HG02852 (cell line): ENCODE measurements around the gene TEK.
"Not testable (repeated sequence)": the region's sequence is repeated elsewhere in the genome, so short reads cannot be mapped to it uniquely, and the experiment has no call there.

ENCODE experiments used
- ATAC-seq: cut with Tn5 transposase; IDR thresholded peaks from one replicate; pipeline ENCODE4 v1.9.1; 2021; ENCODE audit warnings: mild to moderate bottlenecking, moderate library complexity; ENCODE audit not compliant: unreplicated experiment

Gene TEK

DNA sequence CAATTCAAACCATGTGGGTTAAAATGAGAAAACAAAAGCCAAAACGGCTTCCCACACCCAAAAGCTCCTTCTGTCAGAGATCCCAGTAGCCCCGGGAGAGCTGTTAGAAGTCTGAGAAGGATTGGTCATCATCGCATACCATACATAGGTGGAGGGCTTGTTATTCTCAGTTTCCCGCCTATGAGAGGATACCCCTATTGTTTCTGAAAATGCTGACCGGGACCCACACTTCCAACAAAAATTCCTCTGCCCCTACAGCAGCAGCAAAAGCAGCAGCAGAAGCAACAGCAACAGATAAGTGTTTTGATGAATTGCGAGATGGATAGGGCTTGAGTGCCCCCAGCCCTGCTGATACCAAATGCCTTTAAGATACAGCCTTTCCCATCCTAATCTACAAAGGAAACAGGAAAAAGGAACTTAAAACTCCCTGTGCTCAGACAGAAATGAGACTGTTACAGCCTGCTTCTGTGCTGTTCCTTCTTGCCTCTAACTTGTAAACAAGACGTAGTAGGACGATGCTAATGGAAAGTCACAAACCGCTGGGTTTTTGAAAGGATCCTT lies at the start of gene TEK:
TSS of gene TEK (plus strand) at position 245 of the 561 bp plus-strand sequence. CDS start 366 bp downstream, outside the sequence.
- no peak for ATAC-seq

DNA sequence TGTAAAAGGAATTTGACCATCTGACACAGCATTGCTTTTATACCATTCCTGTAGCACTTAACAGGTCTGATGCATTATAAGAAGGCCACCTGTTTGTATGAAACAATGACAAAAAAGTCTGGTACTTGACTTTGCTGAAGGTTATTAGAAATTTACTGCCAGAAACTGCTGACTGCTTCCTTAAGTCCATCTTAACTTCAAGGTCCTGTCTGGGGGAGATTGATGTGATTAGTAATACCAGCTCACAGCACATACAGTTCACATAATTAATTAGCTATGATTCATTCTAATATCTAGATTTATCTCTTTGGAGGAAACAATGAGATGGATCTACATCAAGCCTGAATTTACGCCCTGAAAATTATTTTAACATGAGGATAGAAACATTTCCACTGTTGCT lies 49.6 kb upstream of the TEK start:
- ATAC-seq = no peak

DNA sequence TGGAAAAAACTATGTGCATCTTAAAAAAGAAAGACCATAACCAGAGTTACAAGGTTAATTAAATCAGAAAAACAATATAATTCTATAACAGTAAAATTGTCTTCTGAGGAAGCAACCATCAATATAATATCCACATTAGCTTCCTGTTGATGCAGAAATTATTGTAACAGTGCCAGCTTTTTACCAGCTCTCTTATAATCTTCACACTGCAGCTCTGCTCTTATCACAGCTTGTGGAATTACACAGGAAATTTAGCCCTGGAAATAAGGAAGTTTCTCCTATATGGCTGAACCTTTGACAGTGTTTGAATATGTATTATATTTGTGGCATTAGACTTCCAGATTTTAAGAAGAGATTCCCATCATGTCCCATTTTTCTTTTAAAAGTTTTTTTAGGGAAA lies 49.1 kb upstream of the TEK start:
- no peak for ATAC-seq

DNA sequence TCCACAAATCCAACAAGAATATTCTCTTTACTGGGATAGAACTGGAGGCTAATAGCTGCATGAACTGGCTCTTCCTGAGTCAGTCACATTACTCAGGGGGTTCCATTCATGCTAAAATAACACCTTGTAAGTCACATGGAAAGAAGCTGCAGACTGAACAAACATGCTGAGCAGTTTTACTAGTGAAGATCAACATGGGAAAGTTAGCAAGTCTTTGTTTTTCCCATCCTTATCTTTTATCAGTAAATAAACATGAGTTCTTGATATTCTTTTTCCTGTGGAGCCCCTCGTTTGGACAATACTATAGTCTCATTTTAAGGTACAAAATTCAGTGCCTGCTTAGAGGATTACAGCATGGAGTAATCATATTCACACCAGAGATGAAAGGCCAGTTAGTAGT lies 43.7 kb upstream of the TEK start:
- no peak for ATAC-seq

DNA sequence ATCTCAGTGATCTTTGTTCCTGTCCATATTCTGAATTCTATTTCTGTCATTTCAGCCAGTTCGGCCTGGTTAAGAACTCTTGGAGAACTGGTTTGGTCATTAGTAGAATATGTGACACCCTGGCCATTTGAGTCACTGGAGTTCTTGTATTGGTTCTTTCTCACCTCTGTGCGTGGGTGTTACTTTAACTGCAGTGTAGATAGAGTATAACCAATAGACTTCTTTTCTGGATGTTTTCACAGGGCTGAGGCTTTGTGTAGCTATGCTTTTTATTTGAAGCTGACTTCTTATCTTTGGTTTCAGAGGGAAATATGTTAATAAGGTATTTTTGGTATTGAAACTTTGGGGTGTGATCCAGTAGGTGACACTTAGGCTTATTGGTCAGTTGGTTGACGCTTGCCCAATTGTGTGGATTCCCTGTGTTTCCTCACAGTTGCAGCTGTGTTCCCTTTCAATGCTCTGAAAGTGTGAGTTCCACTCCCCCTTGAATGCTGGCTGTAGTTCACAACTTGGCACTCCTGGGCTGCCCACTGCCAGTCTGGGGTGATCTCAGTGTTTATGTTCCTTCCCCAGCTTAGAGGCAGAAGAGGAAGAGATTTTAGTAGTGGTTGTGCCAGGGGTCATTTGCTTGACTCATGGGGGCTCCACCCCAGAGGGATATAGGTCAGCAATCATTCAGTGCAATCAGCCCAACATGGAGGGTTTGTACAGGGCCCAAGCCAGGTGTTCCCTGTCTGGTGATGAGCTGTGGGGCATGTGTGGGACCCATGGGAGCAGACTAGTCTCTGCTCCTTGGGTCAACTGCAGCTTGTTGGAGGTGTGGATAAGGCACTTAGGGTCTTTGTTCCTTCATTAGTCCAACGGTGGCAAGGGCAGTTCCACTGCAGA lies 34.9 kb upstream of the TEK start:
- ATAC-seq = no peak

DNA sequence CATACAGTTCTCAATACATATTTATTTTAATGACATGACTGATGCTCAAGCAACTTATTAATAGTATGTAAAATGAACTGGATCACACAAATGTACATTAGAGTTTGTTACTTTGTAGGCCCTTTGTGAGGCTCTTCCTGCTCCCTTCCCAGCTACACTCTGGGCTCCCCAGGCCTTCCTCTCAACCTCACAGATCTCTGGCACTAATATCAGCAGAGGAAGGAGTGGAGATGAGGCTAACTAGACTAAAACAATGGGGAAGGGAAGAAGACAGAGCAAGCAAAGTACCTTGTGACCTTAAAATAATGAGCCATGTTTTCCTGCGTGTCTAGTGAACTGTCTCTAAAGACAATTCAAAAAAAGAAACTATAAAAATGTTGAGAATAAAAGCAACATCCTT lies 30.3 kb upstream of the TEK start:
- no peak for ATAC-seq

DNA sequence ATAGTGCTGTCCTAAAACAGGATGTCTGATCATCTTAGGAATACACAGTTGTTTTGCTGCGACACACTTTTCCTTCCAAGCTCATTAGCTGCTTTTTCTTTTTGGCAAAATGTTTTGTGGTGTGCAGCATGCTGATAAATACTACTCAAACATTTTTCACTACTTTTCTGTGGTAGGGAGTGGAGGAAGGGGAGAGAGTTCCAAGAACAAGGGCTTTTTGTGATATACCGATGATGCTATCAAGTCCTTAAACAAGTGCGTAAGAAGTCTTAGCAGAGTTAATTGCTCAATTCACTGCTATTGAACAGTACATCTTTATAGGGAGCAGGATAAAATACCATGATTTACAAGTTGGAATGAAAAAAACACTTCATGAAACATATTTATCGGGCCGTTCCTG lies 23.6 kb upstream of the TEK start:
- no peak for ATAC-seq

DNA sequence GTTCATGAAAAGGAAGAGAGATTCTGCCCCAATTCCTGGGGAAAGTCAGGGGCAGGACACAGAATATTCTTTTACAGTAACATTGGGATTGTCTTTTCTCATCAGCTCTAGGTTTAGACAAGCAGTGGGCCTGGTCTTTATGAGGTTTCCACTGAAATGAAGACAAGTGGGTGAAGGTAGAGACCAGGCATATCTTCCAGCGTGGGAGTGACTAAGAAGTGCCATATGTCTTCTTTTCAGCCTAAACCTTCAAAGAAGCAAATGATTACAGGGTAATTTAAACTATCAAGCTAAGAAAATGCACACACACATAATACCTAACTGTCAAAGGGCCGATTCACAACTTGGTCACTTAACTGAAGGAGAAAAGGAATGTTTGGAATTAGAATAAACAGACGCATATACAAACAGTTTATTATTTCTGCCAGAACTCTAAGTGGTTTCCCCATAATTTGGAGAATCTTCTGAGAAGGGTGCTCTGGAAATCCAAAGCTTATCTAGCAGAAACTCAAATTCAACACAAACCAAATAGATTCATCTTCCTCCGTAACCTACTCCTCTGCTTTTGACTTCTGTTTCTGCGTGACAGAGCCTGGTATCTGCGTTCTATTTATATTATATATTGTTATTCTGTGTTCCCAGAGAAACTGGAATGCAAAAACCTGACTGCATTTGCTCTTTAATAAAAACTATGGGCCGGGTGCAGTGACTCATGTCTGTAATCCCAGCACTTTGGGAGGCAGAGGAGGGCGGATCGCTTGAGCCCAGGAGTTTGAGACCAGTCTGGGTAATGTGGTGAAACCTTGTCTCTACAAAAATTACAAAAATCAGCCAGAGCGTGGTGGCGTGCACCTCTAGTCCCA lies 22.0 kb upstream of the TEK start:
- no peak for ATAC-seq

DNA sequence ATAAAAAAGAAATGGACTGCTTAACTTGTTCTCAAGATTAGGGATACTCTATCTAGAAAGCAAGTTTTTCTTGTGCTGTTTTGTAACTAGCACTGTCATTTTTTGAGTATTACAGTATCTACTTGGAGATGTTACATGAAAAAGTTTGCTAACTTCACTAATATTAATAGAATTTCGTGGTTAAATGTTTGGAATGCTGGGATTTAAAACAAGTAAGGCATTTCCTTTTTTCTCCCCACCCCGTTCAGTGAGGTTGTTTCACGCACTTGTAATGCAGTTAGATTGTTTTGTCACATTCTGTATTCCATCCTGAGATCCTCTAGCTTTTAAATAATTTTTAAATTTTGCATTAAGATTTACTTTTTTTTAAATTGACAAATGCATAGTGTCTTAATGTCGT lies 20.0 kb upstream of the TEK start:
- no peak for ATAC-seq

DNA sequence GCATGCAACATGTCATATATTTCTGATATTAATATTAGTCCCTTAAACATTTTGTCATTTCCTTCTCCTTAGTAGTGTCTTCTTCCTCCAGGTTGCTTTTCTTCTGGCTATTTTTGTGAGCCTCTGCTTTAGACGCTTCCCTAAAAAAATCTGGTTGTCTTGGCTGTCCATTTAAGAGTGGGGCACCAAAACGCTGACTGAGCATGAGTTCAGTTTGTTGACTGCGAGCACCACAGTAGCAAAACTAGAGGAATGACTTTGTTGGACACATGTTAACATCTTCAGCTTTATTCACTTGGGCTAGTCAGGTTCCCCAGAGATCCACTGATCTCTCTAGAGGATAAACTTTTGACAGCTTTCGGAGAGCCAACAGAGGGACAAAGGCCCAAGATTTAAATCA lies 19.3 kb upstream of the TEK start:
- ATAC-seq = no peak

DNA sequence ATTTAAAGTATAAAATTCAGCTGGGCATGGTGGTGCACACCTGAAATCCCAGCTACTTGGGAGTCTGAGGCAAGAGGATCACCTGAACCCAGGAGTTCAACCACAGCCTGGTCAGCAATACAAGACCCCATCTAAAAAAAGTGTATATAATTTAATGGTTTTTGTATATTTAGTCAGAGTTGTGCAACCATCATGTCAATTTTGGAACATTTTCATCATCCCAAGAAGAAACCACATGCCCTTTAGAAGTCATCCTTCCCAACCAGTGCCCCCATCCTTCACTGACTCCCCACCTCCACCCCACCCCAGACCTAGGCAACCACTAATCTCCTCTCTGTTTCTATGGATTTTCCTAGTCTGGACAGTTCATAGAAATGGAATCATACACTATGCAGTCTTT lies 18.8 kb upstream of the TEK start:
- no peak for ATAC-seq

DNA sequence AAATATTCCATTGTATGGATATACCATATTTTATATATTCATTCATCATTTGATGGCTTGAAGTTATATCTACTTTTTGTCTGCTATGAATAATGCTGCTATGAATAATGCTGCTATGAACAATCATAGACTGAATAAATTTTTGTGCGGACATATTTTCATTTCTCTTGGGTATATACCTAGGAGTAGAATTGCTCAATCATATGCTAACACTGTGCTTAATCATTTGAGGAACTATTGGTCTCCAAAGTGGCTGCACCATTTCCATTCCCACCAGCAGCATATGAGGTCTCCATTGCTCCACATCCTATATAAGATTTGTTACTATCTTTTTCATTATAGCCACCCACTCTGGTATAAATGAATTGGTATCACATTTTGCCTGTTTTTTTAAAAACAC lies 18.3 kb upstream of the TEK start:
- ATAC-seq = no peak

DNA sequence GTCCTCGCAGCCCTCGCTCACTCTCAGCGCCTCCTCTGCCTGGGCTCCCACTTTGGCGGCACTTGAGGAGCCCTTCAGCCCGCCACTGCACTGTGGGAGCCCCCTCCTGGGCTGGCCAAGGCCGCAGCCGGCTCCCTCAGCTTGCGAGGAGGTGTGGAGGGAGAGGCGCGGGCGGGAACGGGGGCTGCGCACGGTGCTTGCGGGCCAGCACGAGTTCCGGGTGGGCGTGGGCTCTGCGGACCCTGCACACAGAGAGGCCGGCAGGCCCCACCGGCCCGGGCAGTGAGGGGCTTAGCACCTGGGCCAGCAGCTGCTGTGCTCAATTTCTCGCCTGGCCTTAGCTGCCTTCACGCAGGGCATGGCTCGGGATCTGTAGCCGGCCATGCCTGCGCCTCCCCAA lies 16.5 kb upstream of the TEK start:
- not testable (repeated sequence) for ATAC-seq

DNA sequence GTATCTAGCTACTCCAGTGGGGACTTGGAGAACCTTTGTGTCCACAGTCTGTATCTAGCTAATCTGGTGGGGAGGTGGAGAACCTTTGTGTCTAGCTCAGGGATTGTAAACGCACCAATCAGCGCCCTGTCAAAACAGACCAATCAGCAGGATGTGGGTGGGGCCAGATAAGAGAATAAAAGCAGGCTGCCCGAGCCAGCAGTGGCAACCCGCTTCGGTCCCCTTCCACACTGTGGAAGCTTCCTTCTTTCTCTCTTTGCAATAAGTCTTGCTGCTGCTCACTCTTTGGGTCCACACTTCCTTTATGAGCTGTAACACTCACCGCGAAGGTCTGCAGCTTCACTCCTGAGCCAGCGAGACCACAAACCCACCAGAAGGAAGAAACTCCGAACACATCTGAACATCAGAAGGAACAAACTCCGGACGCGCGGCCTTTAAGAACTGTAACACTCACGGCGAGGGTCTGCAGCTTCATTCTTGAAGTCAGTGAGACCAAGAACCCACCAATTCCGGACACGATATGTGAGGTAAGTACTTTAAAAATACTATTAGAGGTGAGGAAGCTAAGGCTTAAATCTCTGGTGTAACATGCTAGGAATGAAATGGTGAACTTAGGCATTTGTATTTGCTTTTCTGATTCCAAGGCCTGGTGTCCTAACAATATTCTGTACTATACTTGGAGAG lies 15.5 kb upstream of the TEK start:
- ATAC-seq = not testable (repeated sequence)

DNA sequence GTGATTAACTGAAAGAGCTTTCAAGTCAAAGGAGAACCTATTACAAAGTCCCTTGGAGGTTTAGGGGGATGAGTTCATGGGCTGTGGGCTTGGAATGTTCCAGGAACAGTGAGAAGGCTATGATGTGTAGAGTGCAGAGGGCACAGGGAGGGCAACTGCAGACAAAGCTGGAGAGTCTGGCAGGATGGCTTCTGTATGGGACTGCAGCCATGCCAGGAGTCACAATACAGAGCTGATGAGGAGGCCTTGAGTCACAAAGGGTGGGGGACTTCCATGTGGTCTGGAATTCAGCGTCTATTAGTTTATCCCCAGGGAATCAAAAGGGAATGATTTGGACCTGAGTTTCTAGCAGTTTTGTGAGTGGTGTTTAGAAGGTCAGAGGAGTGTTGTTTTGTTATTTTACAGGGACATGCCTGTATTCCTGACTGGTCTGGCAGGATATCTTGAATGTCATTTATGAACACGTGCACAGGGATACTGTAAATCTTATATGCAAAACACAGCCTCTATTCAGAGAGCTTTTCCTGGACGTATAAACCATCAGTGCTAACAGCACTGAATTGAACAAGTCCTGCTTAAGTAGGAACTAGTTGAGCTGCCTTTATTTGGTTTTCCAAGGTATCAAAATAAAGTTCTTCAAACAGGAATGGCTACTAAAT lies 14.3 kb upstream of the TEK start:
- no peak for ATAC-seq

DNA sequence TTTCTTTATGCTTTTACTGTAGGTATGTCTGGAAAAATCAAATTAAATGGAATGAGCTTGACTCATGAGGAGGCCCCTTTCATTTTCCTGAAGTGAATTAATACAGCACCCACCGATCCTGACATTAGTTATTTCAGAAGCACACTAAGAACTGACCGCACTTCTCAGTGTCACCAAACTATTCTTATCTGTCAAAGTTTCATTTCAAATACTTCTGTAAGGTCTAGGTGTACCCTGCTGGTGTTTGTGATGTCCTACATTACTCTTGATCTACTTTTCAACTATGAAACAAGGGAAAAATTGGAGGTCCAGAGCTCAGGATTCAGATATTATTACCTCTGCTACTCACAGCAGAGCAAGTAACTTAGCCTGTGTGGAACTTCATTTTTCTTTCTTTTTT lies 1.8 kb upstream of the TEK start:
- no peak for ATAC-seq

DNA sequence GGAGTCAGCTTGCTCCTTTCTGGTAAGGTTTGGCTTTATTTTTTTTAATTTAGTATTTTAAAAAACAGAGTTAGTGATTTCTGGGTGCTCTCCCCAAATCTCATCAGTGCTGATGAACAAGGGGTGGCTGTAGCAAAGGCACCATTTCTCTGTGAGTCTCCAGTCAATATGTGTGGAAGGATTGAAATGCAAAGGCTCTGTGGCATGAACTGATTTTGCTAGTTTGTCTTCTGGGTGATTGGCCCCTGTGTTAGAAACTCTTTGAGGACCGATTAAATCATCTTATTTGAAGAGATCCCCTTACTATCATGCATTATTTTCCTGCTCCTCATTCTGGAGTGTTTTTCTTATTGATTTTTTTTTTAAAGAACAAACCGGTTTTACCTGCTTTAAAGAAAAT lies 596 bp downstream of the TEK start:
- no peak for ATAC-seq

DNA sequence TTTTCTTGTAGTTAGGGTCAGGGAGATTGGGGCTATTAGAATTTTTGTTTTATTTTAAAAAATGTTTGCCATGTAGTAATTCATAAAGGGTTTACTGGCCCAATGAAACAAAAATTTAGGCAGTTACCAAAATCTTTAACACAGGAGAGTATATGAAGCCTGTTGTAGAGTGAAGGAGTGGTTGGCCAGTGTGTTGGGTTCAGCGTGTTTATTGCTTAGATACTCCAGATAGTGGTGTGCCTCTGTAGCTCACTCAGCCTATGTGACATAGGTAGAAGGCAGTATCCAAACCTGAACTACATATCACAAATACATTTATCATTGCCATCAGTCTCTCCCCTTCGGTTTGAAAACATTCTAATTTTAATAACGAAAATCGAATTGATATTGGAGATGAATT lies 1.2 kb downstream of the TEK start:
- no peak for ATAC-seq

DNA sequence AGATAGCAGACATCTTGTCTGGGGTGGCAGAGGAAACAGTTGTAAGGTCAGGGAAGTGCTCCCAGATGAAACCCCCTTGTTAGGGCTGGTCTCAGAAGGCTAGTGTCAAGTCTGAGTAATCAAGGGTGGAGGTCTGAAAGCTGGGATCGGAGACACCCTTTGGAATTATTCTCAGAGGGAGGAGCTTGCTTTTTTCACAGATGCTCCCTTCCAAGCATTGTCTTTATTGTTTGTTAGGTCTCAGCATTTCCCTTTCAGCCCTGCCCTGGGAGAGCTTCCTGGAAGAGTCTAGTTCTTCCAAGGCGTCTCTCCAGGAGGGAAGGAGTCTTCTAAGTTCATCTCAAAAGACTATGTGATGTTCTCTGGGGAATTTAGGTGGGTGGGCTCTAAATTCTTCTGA lies 3.2 kb downstream of the TEK start:
- no peak for ATAC-seq

DNA sequence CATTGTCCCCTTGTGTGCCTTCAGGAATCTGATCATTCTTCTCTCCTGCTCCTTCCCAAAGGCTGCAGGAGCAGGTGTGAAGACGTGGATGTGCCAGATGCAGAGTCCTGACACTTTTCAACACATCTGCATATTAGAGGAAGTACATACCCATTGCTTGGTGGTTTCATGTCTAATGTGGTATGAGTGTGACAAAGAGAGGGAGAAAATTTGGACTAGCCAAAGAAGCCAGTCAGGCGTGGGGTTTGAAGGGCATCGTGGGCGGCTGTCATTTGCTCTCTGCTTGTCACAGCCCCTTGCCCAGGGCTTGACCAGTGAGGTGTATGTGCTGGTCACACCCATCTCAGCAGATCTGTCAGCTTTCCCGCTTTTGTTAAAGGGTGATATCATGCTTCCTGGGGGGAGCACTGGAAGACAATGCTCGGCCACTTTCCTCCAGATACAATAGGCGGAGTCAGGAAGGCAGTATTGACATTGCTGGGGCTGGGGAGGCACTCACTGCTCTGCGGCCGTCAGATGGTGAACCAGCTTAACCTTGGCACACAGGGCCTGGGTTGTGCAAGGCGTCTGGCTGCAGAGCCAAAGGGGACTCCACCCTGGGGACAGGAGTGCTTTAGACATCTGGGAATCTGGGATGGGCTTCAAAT lies 8.6 kb downstream of the TEK start:
- no peak for ATAC-seq
